CD4-positive, alpha-beta T cell treated with Interferon alpha-2 for 1 hour (primary cell): ENCODE data around the gene ATP6V1A.
"Not testable (repeated sequence)": the region's sequence is repeated elsewhere in the genome, so short reads cannot be mapped to it uniquely, and the experiment has no call there.

Experiments used
- DNase-seq, 2 donors: peaks; one replicate each; pipeline ENCODE4 v3.0.0-alpha.2; 2020 to 2022

ATP6V1A gene

GRCh38 chr3:113829576-113830354, 82.9 kb downstream of the ATP6V1A start:
- no peak for DNase-seq

- DNase-seq = no peak
Observed at GRCh38 chr3:113831103-113831355, 84.2 kb downstream of the ATP6V1A start.

DNA sequence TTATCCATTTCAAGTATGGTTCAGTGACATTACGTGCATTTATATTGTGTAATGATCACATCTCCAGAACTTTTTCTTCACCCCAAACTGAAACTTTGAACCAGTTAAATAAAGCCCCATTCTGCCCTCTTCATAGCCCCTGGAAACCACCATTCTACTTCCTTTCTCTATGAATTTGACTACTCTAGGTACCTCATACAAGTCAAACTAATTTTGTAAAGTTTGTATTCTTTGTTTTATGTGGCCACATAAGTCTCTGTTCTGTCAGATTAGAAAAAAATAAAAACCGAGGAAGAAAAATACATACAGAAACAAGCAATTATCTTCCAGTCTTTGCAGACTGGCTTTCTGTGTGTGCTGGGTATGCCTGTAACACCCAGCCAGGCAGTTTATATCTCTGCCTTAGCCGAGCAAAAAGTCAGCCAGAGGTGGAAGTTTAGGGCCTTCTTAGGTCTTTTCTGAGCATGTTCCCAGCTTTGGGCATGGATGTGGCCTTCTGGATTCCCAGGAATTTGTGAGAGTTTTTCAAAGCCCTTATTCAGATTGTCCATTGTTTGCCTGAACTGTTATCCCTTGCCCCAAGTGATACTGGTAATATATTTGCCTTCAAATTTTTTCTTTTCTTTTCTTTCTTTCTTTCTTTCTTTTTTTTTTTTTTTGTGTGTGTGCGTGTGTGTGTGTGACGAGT, 85.8 kb downstream of the ATP6V1A start:
- DNase-seq = no peak

DNA sequence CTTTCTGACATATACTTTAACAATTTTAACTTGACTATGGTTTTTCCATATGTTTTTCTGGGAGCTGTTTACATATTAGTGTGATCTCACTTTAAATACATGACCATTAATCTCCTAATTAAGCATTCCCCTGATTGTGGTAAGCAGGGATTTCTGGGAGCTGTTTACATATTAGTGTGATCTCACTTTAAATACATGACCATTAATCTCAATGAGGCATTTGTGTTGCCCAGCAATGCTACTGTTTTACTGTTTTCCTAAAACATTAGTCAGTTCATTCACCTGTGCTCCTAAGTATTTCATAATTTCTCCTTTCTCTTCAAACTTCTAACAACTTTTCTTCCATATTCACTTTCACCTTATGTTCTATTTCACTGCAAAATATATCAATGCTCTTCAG, 88.1 kb downstream of the ATP6V1A start:
- DNase-seq = no peak

DNA sequence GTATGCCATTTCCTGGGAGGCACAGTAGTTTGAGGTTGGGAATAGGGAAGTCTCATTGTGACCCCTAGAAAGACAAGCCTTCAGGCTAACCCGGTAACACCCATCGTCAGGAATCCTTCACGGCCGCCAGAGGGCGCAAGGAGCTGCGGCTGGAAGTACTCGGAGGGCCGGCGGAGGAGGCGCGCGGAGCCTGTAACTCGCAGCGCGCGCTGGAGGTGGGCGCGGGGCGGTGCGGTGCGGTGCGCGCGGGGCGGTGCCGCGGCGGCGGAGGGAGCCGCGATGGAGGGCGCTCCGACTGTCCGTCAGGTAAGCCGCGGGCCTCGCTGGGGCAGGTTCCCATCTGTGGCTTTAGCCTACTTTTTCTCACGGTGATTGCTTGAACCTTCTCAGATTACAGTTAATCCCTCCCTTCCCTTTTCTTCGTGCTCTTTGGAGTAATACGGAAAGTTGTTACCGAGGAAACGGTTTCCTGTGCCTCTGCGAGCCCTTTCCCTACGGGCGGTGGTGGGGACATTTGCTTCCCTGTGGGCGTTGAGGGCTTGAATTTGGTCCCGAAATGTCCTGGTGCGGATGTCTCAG, 91.9 kb downstream of the ATP6V1A start, which contains the start of gene GRAMD1C:
TSS of gene GRAMD1C (plus strand) at position 158 of the 579 bp plus-strand sequence. CDS start at position 280, 122 bp downstream.
- peak; percentile 85 to 89 for DNase-seq

GRCh38 chr3:113839551-113839950, 92.7 kb downstream of the ATP6V1A start:
- DNase-seq = no peak

GRCh38 chr3:113844622-113845222, 97.9 kb downstream of the ATP6V1A start:
- DNase-seq = peak in 1 of 2 donors; percentile 43

- no peak for DNase-seq
Observed at GRCh38 chr3:113847247-113847646, 100.4 kb downstream of the ATP6V1A start.

- DNase-seq = no peak
Observed at GRCh38 chr3:113847664-113848461, 101.0 kb downstream of the ATP6V1A start.

GRCh38 chr3:113849071-113849470, 102.2 kb downstream of the ATP6V1A start:
- not testable (repeated sequence) for DNase-seq

DNA sequence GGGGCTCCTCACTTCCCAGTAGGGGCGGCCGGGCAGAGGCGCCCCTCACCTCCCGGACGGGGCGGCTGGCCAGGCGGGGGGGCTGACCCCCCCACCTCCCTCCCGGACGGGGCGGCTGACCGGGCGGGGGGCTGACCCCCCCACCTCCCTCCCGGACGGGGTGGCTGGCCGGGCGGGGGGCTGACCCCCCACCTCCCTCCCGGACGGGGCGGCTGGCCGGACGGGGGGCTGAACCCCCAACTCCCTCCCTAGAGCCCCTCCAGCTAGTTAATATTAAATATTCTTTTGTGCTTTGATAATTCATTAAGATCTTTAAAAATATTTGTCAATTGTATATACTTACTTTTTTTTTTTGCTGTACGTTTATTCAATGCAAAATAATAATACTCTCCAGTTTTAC, 103.0 kb downstream of the ATP6V1A start:
- not testable (repeated sequence) for DNase-seq

DNA sequence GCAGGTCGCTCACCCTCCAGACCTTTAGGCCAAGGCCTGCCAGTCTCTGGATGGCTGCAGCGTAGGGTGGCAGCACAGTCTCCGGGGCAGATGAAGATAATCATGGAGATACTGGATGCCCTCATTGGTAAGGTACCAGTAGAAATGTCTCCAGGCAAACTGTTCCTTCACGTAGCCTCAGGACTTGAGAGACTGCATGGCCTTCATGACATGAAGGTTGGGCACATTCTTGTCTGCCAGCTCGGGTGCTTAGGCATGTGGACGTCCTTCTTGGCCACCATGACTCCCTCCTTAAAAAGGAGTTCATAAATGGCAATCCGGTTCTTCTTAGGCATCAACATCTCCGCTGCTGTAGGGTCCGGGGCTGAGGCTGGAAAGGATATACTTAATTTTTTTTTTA, 103.6 kb downstream of the ATP6V1A start:
- DNase-seq = not testable (repeated sequence)

- no peak for DNase-seq
Observed at GRCh38 chr3:113852506-113852905, 105.7 kb downstream of the ATP6V1A start.
